Glutamatergic neuron (in vitro differentiated cells): Measurements from ENCODE around the gene LRRFIP2. TPM values are rescaled to one million over a fixed set of nuclear protein-coding genes. Genes with fewer than 3 reads are reported as not detected.

ENCODE experiments used
- DNase-seq: peaks from one replicate; pipeline ENCODE4 v3.0.0; 2022
- H3K27ac Mint-ChIP-seq: one replicate; pipeline ENCODE4 v1.8.0; 2020; ENCODE audit warnings: mild to moderate bottlenecking, mixed read lengths, inconsistent platforms; ENCODE audit not compliant: unreplicated experiment
- H3K27me3 Mint-ChIP-seq: one replicate; pipeline ENCODE4 v1.8.0; 2020; ENCODE audit warnings: mild to moderate bottlenecking, moderate library complexity, mixed read lengths, inconsistent platforms; ENCODE audit not compliant: unreplicated experiment
- H3K36me3 Mint-ChIP-seq: one replicate; pipeline ENCODE4 v1.8.0; 2020; ENCODE audit warnings: mild to moderate bottlenecking, mixed read lengths, inconsistent platforms; ENCODE audit not compliant: unreplicated experiment
- H3K4me1 Mint-ChIP-seq: one replicate; pipeline ENCODE4 v1.8.0; 2020; ENCODE audit warnings: mild to moderate bottlenecking, low read depth, mixed read lengths, inconsistent platforms; ENCODE audit not compliant: unreplicated experiment
- H3K4me3 Mint-ChIP-seq: one replicate; pipeline ENCODE4 v1.8.0; 2020; ENCODE audit warnings: mild to moderate bottlenecking, mixed read lengths, inconsistent platforms; ENCODE audit not compliant: unreplicated experiment
- H3K9me3 Mint-ChIP-seq: one replicate; pipeline ENCODE4 v1.8.0; 2020; ENCODE audit warnings: mild to moderate bottlenecking, moderate library complexity, mixed read lengths, inconsistent platforms; ENCODE audit not compliant: unreplicated experiment
- CTCF ChIP-seq: fragments of 200-600 bp; sonication (generic); IDR thresholded peaks from one replicate; pipeline ENCODE4 v1.5.0; 2021; ENCODE audit not compliant: partially characterized antibody, unreplicated experiment
- total RNA-seq: library from RNA; stranded (reverse); fragmentation: NEBNext Ultra II Directional; extraction: Animal tissue kit (Norgen Biotek cat#: 25700); gene quantifications from one replicate; pipeline ENCODE4 v1.2.1, GENCODE V29; 2021; ENCODE audit not compliant: unreplicated experiment

LRRFIP2 gene
- total RNA-seq, 1 donor from 2014 or later = 45.3 TPM

DNA sequence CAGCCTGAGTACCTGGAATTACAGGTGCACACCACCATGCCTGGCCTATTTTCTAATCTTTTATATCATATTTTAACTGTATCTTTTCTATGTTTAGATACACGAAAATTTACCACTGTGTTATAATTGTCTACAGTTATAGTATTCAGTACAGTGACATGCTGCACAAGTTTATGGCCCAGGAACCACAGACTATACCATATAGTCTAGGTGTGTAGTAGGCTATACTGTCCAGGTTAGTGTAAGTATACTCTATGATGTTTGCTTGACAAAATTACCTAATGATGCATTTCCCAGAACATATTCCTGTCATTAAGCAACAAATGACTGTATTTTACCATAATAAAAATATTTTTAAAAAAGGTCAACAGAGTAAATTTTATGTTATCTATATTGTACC lies 5.5 kb downstream of the LRRFIP2 start:
- Mint-ChIP-seq H3K27ac (no peak overlapping the region), H3K4me1 (no peaks in the 10 kb centered on the region), H3K4me3 (no peak overlapping the region), H3K9me3 (peaks cover 4% of the 10 kb centered on the region), H3K36me3 (no peaks in the 10 kb centered on the region), H3K27me3 (peaks cover 5% of the 10 kb centered on the region)
- TF ChIP-seq CTCF = no peak
- DNase-seq = no peak

- no peaks in the 10 kb centered on the region for H3K36me3 Mint-ChIP-seq
- DNase-seq = no peak
- H3K4me1 Mint-ChIP-seq = peaks cover 7% of the 10 kb centered on the region
- H3K9me3 Mint-ChIP-seq = peaks cover 4% of the 10 kb centered on the region
- no peak for TF ChIP-seq CTCF
- no peak overlapping the region for H3K4me3 Mint-ChIP-seq
- no peak overlapping the region for H3K27ac Mint-ChIP-seq
- peaks cover 2% of the 10 kb centered on the region for H3K27me3 Mint-ChIP-seq
Observed at GRCh38 chr3:37163262-37164015, 10.9 kb downstream of the LRRFIP2 start.

DNA sequence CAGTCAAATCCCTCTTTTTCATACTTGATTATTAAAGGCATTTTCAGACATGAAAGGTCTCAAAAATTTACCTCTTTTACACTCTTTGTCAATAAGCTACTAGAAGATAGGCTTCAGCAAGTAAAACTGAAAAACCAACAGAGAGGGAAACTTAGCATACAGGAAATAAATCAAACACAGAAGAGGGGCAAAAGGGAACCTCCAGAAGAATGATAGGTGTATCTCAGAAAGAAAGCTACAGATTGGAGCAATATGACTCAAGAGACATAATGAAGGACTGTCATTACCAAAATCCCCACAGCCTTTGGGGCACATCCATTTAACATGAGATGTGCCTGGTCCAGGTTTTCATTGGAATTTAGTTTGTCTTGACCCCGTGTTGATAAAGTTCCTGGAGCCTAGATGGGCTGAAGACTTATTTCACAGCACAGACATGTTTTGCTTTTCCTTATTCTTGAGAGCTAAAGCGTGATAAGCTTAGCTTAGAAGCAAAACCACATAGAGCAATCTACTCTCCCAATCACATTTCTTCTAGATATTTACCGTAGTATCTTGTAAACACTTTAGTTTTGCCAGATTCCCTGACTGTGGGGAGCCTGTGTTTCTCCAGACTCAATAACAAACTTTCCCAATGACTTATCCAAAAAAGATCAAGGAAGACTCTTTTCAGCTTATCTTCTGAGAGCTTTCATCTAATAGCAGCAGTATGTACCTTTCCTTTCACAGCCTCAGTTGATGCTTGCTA lies 11.7 kb downstream of the LRRFIP2 start:
- H3K4me3 Mint-ChIP-seq = no peak overlapping the region
- peaks cover 7% of the 10 kb centered on the region for H3K4me1 Mint-ChIP-seq
- H3K36me3 Mint-ChIP-seq = no peaks in the 10 kb centered on the region
- peaks cover 4% of the 10 kb centered on the region for H3K9me3 Mint-ChIP-seq
- no peak overlapping the region for H3K27ac Mint-ChIP-seq
- TF ChIP-seq CTCF = no peak
- H3K27me3 Mint-ChIP-seq = peaks cover 1% of the 10 kb centered on the region
- DNase-seq = no peak

DNA sequence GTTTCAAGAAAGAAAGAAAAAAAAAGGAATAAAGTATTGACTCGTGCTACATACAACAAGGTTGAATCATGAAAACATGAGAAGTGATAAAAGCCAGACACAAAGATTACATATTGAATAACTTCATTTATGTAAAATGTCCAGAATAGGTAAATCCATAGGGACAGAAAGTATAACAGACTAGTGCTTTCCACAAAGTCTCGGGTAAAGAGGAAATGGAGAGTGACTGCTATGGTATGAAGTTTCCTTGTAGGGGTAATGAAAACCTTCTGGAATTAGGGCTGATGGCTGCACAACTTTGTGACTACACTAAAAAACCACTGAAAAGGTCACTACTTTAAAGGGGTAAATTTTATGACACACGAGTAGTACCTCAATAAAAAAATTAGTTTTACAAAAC lies 13.0 kb downstream of the LRRFIP2 start:
- H3K4me1 Mint-ChIP-seq = peaks cover 7% of the 10 kb centered on the region
- no peaks in the 10 kb centered on the region for H3K36me3 Mint-ChIP-seq
- no peak overlapping the region for H3K4me3 Mint-ChIP-seq
- H3K27ac Mint-ChIP-seq = no peak overlapping the region
- TF ChIP-seq CTCF = no peak
- no peaks in the 10 kb centered on the region for H3K27me3 Mint-ChIP-seq
- no peak for DNase-seq
- H3K9me3 Mint-ChIP-seq = peaks cover 4% of the 10 kb centered on the region

DNA sequence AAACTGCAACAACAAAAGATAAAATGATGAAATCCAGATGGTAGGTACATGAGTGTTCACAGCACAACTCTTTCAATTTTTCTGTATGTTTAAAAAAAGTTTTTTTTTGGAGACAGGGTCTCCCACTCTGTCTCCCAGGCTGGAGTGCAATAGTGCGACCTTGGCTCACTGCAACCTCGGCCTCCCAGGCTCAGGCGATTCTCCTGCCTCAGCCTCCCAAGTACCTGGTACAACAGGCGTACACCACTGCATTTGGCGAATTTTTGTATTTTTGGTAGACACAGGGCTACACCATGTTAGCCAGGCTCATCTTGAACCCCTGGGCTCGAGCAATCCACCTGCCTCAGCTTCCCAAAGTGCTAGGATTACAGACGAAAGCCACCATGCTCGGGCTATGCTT lies 18.6 kb downstream of the LRRFIP2 start:
- Mint-ChIP-seq H3K36me3 (no peaks in the 10 kb centered on the region), H3K4me3 (no peak overlapping the region), H3K27me3 (no peaks in the 10 kb centered on the region), H3K27ac (no peak overlapping the region), H3K9me3 (no peaks in the 10 kb centered on the region), H3K4me1 (no peaks in the 10 kb centered on the region)
- no peak for DNase-seq
- no peak for TF ChIP-seq CTCF
